GM12873 (cell line): Measurements from ENCODE around the gene IPCEF1.

Source experiments
- TF ChIP-seq, protein P1 (sequence below): IDR thresholded peaks from 2 replicates; pipeline ENCODE4 v1.5.1; 2012; ENCODE audit warnings: low read depth, mild to moderate bottlenecking, moderate library complexity, low read length, control low read depth; ENCODE audit not compliant: insufficient read depth; ENCODE audit errors: missing control alignments

The IPCEF1 gene

DNA sequence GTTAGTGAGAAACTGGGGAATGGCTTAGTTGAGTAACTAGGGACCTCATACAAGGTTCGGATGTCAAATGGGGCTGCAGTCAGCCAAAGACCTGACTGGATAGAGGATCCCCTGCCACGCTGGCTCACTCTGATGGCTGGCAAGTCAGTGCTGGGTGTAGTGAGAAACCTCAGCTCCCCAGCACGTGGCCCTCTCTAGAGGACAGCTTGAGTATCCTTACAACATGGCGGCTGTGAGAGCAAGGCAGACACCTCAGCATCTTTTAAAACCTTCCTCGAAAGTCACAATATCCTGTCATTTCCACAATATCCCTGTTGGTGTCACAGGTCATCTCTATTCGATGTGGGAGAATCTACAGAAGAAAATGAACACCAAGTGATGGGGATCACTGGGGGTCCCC, 26.7 kb upstream of the IPCEF1 start:
- TF ChIP-seq, protein P1, sequence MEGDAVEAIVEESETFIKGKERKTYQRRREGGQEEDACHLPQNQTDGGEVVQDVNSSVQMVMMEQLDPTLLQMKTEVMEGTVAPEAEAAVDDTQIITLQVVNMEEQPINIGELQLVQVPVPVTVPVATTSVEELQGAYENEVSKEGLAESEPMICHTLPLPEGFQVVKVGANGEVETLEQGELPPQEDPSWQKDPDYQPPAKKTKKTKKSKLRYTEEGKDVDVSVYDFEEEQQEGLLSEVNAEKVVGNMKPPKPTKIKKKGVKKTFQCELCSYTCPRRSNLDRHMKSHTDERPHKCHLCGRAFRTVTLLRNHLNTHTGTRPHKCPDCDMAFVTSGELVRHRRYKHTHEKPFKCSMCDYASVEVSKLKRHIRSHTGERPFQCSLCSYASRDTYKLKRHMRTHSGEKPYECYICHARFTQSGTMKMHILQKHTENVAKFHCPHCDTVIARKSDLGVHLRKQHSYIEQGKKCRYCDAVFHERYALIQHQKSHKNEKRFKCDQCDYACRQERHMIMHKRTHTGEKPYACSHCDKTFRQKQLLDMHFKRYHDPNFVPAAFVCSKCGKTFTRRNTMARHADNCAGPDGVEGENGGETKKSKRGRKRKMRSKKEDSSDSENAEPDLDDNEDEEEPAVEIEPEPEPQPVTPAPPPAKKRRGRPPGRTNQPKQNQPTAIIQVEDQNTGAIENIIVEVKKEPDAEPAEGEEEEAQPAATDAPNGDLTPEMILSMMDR, result no peak

- TF ChIP-seq, protein P1, result no peak
These were observed 26.1 kb upstream of the IPCEF1 start for GRCh38 chr6:154382740-154383139.

GRCh38 chr6:154381548-154381947, 24.9 kb upstream of the IPCEF1 start:
- TF ChIP-seq, protein P1, result no peak

GRCh38 chr6:154380741-154381140, 24.1 kb upstream of the IPCEF1 start:
- TF ChIP-seq, protein P1, result no peak

GRCh38 chr6:154379585-154379984, 23.0 kb upstream of the IPCEF1 start:
- TF ChIP-seq, protein P1, result no peak

- TF ChIP-seq, protein P1, result no peak
These were observed 21.9 kb upstream of the IPCEF1 start for GRCh38 chr6:154378518-154378917.

GRCh38 chr6:154377726-154378125, 21.1 kb upstream of the IPCEF1 start:
- TF ChIP-seq, protein P1, result no peak
